GM10266 (cell line): ENCODE measurements around the gene RHOU.

Experiments
- DNase-seq: peaks from one replicate; pipeline ENCODE4 v3.0.0; 2012; ENCODE audit errors: extremely low spot score
- TF ChIP-seq, protein P1 (sequence below): IDR thresholded peaks from 2 replicates; pipeline ENCODE4 v1.5.1; 2012; ENCODE audit warnings: mild to moderate bottlenecking, low read depth; ENCODE audit not compliant: control insufficient read depth, insufficient read depth; ENCODE audit errors: missing control alignments

RHOU gene

GRCh38 chr1:228723921-228724320, 11.4 kb upstream of the RHOU start:
- TF ChIP-seq, protein P1, sequence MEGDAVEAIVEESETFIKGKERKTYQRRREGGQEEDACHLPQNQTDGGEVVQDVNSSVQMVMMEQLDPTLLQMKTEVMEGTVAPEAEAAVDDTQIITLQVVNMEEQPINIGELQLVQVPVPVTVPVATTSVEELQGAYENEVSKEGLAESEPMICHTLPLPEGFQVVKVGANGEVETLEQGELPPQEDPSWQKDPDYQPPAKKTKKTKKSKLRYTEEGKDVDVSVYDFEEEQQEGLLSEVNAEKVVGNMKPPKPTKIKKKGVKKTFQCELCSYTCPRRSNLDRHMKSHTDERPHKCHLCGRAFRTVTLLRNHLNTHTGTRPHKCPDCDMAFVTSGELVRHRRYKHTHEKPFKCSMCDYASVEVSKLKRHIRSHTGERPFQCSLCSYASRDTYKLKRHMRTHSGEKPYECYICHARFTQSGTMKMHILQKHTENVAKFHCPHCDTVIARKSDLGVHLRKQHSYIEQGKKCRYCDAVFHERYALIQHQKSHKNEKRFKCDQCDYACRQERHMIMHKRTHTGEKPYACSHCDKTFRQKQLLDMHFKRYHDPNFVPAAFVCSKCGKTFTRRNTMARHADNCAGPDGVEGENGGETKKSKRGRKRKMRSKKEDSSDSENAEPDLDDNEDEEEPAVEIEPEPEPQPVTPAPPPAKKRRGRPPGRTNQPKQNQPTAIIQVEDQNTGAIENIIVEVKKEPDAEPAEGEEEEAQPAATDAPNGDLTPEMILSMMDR, result no peak

DNA sequence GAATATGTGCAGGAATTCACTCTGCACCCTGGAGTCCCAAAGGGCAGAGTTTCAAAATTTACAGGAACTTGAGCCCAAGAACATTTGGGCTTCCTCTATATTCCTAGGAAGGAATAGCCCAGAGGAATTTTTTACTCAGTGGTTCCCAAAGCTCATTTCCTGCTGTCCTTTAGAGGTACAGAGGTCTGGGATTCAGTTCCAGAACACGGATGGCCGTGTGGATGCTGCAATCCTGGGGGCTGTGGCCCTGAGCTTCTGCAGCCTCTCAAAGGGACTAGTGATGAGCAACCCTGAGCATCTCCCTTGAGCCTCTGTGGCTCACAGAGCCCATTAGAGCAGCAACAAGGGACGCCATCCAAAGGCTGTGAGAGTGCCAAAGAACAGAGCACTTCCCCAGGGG, 10.1 kb upstream of the RHOU start:
- DNase-seq, result no peak
- TF ChIP-seq, protein P1, result no peak

More at GRCh38 chr1:228723921-228724320, 11.4 kb upstream of the RHOU start:
- DNase-seq, result no peak

DNA sequence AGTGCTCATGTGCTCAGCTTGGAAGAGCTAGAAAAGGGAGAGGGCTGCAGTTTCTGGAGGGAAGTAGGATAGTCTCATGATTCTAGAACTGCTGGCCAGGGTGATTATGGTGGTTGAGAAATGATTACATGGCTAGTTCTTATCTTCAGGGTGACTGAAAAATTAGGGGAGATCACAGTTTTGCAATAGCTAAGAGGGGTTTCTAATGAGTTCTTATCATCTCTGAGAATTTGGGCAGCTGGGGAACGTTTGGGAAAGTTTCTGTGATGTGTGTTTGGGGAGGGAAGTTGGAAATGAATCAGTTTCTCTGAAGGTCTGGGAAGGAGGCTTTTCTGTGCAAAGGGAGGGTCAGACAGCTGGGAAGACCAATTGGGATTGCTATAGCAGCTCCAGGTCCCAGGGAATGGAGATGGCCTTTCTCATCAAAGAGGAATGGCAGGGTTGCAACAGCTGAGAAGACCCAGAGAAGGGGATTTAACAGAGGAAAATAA, 7.6 kb upstream of the RHOU start:
- DNase-seq, result no peak
- TF ChIP-seq, protein P1, result no peak

GRCh38 chr1:228732426-228732825, 2.9 kb upstream of the RHOU start:
- TF ChIP-seq, protein P1, result no peak
- DNase-seq, result no peak

- no peak for DNase-seq
- TF ChIP-seq, protein P1, result no peak
Observed at GRCh38 chr1:228733576-228733975, 1.7 kb upstream of the RHOU start.

GRCh38 chr1:228735871-228736586, 750 bp downstream of the RHOU start:
- DNase-seq, result no peak
- TF ChIP-seq, protein P1, result no peak

- TF ChIP-seq, protein P1, result no peak
- no peak for DNase-seq
Observed at GRCh38 chr1:228736844-228737445, 1.7 kb downstream of the RHOU start.
